Stimulated activated CD4-positive, alpha-beta T cell treated with anti-CD3 and anti-CD28 coated beads, Interleukin-4, amount 100 ng/mL, for 1 hour (primary cell): ENCODE measurements around the gene LAMB3.

Experiments
- DNase-seq: peaks from one replicate; pipeline ENCODE4 v3.0.0-alpha.2; 2020

The LAMB3 gene

GRCh38 chr1:209616366-209617046 is 35.7 kb downstream of the LAMB3 start:
- no peak for DNase-seq

GRCh38 chr1:209614906-209615305 is 37.3 kb downstream of the LAMB3 start:
- no peak for DNase-seq

GRCh38 chr1:209614151-209614420 is 38.1 kb downstream of the LAMB3 start:
- DNase-seq: no peak

- DNase-seq: no peak
Observed at GRCh38 chr1:209613400-209614150, 38.6 kb downstream of the LAMB3 start.

- DNase-seq: no peak
Observed at GRCh38 chr1:209612646-209613399, 39.4 kb downstream of the LAMB3 start.

- DNase-seq: no peak
Observed at GRCh38 chr1:209611771-209612570, 40.3 kb downstream of the LAMB3 start.

DNA sequence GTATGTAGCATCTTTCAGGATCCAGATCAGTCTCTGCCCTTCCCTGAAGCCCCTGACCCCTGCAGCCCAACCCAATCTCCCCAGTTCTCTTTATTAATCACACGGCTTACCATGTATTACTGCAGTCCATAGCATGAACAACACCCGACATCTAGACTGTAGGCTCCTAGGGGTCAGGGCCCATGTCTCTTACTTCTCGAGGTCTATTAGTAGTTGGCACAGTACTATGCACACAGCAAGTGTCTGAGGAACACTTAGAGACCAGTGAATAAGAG is 41.7 kb downstream of the LAMB3 start:
- DNase-seq: no peak

DNA sequence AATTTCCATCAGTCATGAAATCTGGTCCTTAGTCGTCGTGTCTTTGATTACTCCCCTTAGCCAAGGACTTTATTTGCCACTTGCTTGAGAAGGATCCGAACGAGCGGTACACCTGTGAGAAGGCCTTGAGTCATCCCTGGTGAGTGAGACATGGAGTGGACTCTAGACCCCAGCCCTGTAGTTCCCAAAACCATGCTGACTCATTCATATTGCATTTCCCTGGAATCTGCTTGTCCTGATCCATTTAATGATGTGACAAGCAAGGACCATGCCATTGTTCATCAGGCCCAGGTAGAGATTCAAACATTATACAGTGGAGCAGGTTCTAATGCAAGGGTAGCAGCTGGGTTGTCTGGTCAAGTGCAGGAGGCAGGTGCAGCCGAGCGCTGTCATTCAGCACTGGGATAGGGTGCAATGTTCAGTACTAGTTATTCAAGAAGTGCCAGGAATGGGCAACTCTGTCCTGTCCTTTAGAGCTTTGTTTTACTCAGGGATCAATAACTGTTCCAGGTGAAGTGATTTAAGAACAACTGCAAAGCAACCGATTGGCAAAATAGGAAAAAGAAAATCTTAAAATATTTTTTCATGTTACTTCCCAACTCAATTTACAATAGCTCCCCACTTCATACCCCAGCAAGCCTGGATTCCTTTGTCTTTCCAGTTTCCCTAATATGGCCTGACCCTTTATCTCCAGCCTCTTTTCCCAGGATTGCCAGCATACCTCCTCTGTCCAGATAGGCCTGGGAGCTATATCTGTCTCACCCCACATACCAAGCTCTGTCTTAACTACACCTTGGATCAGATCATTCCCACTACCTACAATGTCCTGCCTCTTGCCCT is 42.2 kb downstream of the LAMB3 start:
- DNase-seq: no peak

GRCh38 chr1:209609041-209609790 is 43.0 kb downstream of the LAMB3 start:
- no peak for DNase-seq

GRCh38 chr1:209607795-209608178 is 44.4 kb downstream of the LAMB3 start:
- no peak for DNase-seq

GRCh38 chr1:209607102-209607794 is 45.0 kb downstream of the LAMB3 start:
- peak; percentile 30 for DNase-seq

GRCh38 chr1:209603877-209604276 is 48.3 kb downstream of the LAMB3 start:
- DNase-seq: no peak

GRCh38 chr1:209601809-209602657 is 50.2 kb downstream of the LAMB3 start:
- peak; percentile 25 for DNase-seq

DNA sequence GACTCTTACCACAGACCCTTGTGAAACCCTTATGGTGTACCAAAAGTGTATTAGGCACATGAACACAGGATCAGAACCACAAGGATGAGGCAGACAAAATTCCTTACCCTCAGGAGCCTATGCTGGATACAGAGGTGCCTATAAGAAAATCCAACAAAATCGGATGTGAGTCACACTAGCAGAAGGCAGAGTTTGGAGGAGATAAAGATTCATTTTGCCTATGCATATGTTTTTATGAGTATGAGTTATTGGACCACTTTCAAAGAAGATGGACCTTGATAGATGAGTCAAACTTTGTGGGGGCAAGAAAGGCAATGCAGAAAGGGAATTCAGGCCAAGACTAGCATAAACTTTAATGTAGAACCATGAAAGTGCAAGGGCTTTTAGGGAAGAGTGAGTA is 51.7 kb downstream of the LAMB3 start:
- no peak for DNase-seq

DNA sequence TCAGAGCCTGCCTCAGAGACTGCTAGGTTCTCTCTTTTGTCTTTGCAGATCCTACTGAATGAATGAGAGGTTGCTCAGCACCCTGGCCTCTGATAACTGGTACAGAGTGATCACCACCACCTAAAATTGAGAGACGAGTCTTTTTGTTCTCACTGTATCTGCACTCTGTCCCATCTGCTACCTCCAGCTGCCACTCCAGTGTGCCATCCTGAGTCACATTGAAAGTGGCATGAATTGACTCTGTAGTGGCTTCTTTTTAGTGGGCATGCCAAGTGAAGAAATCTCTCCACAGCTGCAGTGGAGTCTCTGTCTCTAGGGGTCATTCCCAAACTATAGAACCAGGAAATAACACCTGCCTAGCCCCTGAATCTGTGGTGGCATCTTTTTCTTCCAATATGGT is 54.0 kb downstream of the LAMB3 start:
- DNase-seq: no peak

DNA sequence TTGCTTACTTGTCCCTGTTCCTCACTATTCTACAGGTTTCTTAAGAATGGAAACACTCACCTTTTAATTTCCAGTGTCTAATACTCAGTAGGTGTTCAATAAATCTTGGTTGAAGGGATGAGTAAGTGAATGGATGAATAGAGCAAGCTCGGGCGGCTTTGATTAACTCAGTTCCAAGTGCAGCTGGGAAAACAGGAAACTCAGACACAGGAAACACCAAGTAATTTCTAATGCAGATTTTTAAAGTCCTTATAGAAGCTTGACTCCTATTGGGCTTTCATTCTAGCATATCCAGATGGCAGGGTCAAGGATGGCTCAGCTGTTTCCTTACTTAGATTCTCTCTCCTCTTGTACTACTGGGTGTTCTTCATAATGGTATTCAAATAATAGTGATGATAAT is 54.7 kb downstream of the LAMB3 start:
- DNase-seq: no peak

DNA sequence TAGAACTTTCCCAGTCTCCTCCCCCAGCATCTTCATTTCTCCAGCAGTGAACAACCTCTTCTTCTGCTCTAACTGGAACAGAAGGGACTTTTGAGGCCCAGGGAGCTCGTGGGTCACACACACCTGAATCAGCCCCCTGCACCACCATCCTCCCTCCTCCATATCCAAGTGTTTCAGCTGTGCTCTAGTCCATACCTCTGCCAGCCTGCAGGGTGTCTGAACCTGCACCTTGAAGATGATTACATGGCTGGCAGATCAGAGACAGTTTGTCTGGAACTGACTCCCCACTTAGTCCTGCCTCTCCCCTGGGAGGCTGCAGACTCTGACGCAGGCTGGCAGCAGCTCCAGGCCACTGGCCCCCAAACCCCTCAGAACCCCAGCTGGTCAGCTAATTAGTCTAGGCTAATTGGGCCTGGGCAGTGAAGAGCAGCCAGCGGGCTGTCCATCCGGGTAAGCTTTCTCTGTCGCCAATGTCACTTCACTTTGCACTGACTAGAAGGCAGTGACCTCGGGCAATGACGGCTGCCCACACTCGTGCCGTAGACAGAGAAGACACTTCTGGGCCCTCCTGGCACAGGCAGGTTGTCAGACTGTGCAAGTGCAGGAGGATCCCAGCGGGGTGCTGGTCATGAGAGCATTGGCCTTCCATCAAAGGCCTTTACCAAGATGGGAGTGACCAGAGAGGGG is 56.5 kb downstream of the LAMB3 start:
- no peak for DNase-seq

GRCh38 chr1:209595028-209595427 is 57.2 kb downstream of the LAMB3 start:
- DNase-seq: no peak

DNA sequence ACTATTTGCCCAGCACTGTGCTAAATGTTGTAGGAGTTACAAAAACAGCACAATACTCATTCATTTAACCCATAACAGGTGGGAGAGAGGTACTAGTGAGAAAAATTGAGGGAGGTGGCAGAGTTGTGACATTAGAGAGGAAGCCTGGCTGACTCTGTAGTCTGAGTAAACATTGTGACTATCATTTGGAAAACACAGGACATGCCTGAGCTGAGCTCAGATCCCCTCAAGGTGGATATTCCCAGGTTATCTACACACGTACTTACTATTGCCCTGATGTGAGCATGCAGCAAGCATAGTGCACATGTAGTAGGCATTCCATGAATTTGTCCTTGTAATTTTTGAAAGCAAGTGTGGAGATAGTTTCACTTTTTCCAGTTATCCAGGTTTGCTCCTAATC is 57.8 kb downstream of the LAMB3 start:
- no peak for DNase-seq

GRCh38 chr1:209593747-209594146 is 58.5 kb downstream of the LAMB3 start:
- no peak for DNase-seq
